GM19463 (cell line): Measurements from ENCODE around the gene C10orf67.

Experiments
- ATAC-seq: cut with Tn5 transposase; IDR thresholded peaks from one replicate; pipeline ENCODE4 v1.9.1; 2021; ENCODE audit warnings: mild to moderate bottlenecking, moderate library complexity; ENCODE audit not compliant: unreplicated experiment

Gene C10orf67

GRCh38 chr10:23199768-23200511, 144.7 kb downstream of the C10orf67 start:
- no peak for ATAC-seq

- no peak for ATAC-seq
Observed at GRCh38 chr10:23198940-23199767, 145.4 kb downstream of the C10orf67 start.

- no peak for ATAC-seq
Observed at GRCh38 chr10:23198610-23198939, 146.0 kb downstream of the C10orf67 start.

GRCh38 chr10:23197416-23197861, 147.2 kb downstream of the C10orf67 start:
- no peak for ATAC-seq

DNA sequence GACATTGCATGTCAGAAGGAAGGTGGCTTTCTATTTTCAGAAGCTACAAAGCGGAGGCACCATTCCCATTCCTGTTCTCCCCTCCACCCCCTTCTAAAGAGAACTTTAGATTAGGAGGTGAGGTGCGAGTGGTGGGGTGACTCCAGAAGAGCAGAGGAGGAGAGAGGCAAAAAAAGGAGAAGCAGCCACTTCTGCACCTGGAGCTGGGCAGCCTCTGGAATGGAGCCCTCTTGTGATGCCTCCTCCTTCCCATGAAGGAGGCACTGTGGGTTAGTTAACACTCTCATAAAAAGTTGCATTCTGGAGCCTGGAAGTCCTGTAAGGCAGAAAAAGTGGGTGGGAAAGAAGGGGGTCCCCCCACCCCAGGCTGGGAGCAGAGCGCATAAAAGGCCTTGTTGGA, 147.7 kb downstream of the C10orf67 start:
- ATAC-seq, result no peak

- ATAC-seq, result no peak
Observed at GRCh38 chr10:23195846-23196600, 148.6 kb downstream of the C10orf67 start.

DNA sequence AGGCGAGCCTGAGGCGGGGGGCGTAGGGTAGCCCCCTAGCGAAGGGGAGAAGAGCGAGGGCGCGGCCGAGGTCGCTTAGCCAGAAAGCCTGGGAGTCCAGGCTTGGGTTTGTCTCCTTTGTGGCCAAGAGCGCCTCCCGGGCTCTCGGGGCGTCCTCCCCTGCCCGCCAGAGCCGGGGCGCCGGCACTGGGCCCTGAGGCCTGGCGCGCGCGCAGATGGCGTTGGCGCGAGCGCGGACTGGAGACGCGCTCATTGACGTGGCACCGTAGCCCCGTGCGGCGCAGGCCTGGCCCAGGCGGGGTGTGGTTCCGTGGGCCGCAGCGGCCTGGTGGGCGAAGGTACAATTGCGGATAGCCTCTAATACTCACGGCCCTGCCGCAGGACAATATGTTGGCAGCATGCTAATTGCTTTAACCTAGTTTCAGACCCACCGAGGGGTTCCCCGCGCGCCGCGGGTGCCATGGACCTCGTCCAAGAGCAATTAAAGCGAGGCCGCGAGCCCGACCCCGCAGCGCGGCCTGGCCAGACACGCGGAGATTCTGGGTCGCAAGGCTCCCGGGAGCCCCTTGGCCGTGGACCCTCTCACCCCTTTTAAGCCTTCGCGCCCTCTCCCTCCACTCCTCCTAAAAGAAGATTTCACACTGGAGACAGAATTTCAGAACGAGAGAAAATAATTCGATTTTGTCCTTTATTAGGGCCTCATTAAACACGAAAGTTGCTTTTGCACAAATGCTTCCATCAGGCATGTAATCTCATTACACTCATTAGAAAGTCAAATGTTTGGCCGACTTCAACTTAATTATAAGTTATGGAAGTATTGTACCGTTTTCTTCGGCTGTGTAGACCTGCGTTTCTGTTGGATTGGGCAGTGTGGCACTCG, 149.4 kb downstream of the C10orf67 start:
- ATAC-seq, result no peak

DNA sequence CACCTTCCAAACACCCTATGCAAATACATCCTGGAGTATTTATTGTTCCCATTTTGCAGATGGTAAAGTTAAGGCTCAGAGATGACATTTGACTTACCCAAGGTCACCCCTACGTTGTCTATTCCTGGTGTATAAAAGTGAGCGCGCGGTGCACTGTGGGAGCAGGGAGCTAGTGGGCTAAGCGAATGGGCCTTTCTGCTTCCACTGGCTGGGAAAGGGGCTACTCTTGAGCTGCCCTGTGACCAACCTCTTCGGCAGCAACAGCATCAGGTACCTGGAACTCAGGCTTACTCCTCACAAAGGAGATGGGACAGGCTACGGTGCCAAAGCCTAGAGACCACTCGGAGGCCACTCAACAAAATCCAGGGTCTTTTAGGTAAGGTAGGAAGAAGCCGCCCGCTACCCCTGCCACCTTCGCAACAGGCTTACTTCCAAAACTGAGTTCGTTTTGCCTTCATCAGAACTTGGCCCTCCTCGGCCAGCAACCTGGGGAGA, 150.1 kb downstream of the C10orf67 start:
- ATAC-seq, result no peak

GRCh38 chr10:23193435-23194074, 151.0 kb downstream of the C10orf67 start:
- no peak for ATAC-seq

DNA sequence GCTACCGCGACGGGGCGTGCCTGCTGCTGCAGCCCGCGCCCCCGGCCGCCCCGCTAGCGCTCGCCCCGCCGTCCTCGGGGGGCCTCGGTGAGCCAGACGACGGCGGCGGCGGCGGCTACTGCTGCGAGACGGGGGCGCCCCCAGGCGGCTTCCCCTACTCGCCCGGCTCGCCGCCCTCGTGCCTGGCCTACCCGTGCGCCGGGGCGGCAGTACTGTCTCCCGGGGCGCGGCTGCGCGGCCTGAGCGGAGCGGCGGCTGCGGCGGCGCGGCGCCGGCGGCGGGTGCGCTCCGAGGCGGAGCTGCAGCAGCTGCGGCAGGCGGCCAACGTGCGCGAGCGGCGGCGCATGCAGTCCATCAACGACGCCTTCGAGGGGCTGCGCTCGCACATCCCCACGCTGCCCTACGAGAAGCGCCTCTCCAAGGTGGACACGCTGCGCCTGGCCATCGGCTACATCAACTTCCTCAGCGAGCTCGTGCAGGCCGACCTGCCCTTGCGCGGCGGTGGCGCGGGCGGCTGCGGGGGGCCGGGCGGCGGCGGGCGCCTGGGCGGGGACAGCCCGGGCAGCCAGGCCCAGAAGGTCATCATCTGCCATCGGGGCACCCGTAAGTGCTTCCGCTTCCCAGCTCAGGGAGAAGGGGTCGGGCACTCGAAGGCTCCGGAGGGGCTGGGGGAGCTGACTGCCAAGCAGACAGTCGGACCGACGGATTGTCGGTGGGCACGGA, 151.7 kb downstream of the C10orf67 start:
- no peak for ATAC-seq

- ATAC-seq, result no peak
Observed at GRCh38 chr10:23191764-23192711, 152.6 kb downstream of the C10orf67 start, which contains the start of gene PTF1A. PTF1A (plus strand) TSS chr10:23192312; CDS start chr10:23192531, 219 bp downstream.

DNA sequence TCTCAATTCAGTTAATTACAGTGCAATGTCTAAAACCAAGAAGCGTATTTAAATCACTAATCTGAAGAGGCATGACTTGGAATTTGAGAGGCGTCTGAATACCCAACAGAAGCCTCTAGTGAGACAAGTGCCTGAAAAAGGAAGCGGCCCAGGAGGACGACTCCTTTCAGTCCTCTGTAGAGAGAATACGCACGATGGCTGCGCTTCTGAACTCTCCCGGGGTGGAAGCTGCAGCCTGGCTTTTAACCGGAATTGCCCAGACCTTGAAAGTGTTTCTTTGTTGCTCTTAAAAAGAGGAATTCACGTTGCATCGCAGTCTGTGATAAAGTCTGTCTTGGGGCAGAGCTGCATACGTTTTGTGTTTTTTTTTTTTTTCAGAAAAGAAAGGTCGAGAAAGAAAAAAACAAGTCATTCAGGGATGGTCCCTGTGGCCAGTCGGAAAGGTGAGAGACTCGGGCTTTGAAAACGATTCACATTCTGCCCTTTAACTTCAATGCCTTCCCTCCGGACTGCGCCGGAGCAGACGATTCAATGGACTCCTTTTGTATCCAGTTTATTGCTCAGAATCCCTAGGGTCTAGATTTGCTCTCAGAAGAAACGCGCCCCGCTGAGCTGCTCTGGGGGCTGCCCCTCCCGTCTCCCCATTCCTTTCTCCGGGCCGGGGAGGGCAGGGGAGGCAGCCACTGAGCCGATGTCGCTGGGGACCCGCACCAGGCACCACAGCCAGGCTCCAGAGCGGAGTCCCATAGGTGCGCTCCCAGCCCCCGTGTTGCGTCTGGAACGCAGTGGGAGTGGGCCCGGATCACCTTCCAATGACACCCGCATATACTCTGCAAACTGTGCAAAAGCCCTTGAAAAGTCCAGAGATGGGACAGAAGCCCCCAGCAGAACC, 153.5 kb downstream of the C10orf67 start:
- ATAC-seq, result no peak

DNA sequence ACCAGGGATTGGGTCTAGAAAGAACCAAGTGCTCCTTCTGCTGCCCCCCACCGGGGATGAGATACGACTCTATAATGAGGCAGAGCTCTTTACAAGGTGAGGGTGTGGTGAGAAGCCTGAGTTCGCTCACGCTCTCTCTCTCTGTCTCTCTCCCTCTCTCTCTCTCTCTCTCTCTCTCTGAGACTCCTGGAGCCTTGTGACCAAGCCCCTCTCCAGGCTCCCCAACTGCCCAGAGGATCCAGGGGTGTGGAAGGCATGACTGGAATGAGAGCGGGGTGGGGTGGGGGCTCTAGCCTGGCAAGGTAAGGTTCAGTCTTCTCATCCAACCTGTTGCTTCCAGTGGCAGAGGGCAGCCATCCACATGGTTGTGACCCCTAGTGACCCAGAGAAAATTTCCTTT, 155.6 kb downstream of the C10orf67 start:
- ATAC-seq, result no peak

DNA sequence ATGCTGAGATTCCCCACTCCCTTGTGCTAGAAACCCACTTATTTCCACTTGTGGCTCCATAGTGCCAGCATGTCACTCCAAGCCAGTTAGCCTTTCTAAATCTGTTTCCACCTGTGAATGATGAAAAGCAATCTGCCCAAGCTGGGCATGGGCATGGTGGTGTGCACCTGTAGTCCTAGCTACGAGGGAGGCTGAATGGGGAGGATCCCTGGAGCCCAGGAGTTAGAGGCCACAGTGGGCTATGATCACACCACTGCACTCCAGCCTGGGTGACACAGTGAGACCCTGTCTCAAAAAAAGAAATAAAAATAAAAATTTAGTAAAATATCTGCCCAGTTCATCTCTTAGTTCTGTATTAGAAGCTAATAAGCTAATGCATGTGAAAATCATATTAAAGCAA, 157.4 kb downstream of the C10orf67 start:
- ATAC-seq, result no peak

- no peak for ATAC-seq
Observed at GRCh38 chr10:23186697-23187096, 157.9 kb downstream of the C10orf67 start.

- ATAC-seq, result no peak
Observed at GRCh38 chr10:23186178-23186577, 158.4 kb downstream of the C10orf67 start.

DNA sequence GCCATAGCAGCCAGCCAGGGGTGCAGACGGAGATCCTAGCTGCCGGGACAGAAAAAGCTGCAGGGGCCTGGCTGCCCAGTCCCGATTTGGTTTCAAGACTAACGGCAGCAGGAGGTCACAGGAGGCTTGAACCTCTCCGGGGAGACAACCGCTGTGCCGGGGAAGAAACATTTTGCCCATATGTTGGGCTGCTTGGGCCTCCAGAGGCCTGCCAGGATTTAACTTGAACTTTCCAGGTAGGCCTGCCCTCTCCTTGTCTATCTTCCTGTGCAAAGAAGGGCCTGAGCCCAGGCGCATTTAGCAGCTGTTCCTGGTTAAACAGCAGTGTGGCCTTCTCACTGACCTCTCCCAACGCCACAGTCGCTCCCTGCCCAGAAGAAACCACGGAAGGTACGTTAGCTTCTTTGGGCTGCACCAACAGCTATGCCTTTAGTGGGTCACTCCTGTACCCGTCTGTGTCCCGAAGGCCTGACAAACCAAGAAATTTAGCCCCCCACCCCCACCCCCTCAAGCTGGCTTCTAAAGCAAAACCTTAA, 169.6 kb downstream of the C10orf67 start:
- no peak for ATAC-seq
